GM20000 (cell line): Measurements from ENCODE around the gene PAQR8.

Experiments used
- DNase-seq: peaks from one replicate; pipeline ENCODE4 v3.0.0; 2012; ENCODE audit warnings: low spot score
- TF ChIP-seq, protein P1 (sequence below): IDR thresholded peaks from 2 replicates; pipeline ENCODE4 v1.5.1; 2012; ENCODE audit warnings: mild to moderate bottlenecking, control low read depth; ENCODE audit errors: extremely low read depth, missing control alignments

The PAQR8 gene

DNA sequence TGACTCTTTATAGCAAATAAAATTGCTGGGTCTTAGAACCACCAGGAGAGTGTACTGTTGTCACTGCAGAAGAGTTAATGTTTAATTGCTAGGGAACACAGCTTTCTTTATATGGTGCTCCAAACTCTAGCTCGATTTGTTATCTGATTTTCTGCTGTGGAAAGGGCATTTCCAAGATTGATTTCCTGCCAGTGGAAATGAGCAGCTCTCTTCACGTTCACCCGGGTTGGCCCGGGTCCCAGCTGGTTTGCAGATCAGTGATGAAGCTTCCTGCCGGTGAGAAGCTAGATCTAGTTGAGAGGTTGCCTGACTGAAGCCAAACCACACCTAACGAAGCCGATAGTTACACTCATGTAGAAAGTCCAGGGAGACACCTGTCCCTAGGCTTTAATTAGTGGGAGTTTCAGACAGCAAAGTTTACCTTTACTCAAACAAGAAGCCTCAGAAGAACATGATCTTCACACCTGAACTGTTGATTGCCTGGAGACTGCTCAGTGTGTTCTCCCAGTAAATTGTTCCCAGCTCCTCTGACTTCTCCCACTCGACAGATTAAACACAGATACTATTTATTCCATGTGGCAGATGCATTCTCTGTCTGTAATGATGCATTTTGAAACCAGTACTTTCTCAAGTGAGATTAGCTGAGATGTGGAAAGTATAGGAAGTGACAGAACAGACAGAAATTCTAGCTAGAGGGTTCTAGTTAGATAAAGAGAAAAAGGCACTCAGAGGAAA is 27.8 kb downstream of the PAQR8 start:
- TF ChIP-seq, protein P1, sequence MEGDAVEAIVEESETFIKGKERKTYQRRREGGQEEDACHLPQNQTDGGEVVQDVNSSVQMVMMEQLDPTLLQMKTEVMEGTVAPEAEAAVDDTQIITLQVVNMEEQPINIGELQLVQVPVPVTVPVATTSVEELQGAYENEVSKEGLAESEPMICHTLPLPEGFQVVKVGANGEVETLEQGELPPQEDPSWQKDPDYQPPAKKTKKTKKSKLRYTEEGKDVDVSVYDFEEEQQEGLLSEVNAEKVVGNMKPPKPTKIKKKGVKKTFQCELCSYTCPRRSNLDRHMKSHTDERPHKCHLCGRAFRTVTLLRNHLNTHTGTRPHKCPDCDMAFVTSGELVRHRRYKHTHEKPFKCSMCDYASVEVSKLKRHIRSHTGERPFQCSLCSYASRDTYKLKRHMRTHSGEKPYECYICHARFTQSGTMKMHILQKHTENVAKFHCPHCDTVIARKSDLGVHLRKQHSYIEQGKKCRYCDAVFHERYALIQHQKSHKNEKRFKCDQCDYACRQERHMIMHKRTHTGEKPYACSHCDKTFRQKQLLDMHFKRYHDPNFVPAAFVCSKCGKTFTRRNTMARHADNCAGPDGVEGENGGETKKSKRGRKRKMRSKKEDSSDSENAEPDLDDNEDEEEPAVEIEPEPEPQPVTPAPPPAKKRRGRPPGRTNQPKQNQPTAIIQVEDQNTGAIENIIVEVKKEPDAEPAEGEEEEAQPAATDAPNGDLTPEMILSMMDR = no peak
- peak; percentile 70 for DNase-seq

GRCh38 chr6:52390361-52390727 is 28.4 kb downstream of the PAQR8 start:
- TF ChIP-seq, protein P1 = no peak
- peak; percentile 47 for DNase-seq

DNA sequence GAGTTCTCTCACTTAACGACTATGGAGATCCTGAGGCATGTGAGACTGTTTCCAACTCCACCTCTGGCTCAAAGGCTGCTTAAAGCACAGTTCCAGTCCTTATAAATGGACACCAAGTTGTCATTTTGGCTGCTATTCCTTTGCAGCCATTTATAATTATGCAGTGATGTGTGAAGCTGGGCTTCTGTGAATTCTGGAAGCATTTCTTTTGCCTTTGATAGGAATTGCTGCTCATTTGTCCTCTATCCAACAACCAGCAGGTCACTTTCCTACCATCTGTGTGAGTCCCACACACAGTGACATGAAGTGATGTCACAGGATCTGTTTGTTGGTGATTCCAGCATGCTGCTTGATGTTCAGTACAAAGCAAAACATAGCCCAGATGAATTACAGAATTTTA is 29.6 kb downstream of the PAQR8 start:
- no peak for DNase-seq
- TF ChIP-seq, protein P1 = no peak

DNA sequence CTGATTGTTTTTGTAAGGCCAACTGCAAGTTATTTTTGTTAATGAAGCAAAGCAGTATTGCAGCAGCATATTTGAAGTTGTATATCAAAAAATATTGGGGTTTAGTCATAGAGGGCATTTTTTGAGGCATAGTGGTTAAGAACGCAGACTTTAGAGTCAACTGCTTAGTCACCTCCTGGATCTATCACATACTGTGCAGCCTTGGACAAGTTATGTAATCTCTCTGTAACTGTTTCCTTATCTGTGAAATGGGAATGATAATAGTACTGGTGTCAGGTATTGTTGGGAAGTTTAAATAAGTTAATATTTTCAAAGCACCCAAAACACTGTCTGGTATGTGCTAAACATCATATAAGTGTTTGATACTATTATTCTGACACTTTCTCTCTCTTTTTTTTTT is 31.0 kb downstream of the PAQR8 start:
- TF ChIP-seq, protein P1 = no peak
- DNase-seq = no peak

- DNase-seq = no peak
- TF ChIP-seq, protein P1 = no peak
Measured at GRCh38 chr6:52393780-52394179, 31.8 kb downstream of the PAQR8 start.

- DNase-seq = peak; percentile 33
- TF ChIP-seq, protein P1 = no peak
Measured at GRCh38 chr6:52394251-52394666, 32.3 kb downstream of the PAQR8 start.

GRCh38 chr6:52395969-52396368 is 34.0 kb downstream of the PAQR8 start:
- TF ChIP-seq, protein P1 = no peak
- DNase-seq = no peak
